GM21717 (cell line): ENCODE data around the gene SLC43A1.

Experiments used
- ATAC-seq: cut with Tn5 transposase; IDR thresholded peaks from one replicate; pipeline ENCODE4 v1.9.1; 2021; ENCODE audit warnings: mild to moderate bottlenecking, moderate library complexity; ENCODE audit not compliant: unreplicated experiment

The SLC43A1 gene

DNA sequence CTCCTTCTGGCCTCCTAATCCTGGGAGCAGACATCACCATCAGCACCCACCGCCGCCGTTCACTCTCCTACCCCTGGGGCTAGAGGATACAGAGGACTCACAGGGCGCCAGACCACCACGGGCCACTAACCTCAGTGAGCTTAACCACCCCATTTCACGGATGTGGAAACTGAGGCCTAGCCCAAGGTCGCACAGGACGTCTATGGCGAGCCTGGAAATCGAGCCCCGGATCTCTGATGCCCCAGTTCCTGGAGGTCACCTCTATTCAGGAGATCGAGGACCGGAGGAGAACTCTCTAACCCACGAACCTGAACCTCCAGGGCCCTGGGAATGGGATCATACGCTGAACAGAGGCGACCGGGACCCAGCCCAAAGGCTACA, 14.7 kb upstream of the SLC43A1 start:
- peak; percentile 1 for ATAC-seq

GRCh38 chr11:57529012-57529411, 13.5 kb upstream of the SLC43A1 start:
- ATAC-seq, result no peak

GRCh38 chr11:57527056-57527631, 11.6 kb upstream of the SLC43A1 start:
- no peak for ATAC-seq

- no peak for ATAC-seq
Observed at GRCh38 chr11:57523419-57523818, 7.9 kb upstream of the SLC43A1 start.

- no peak for ATAC-seq
Observed at GRCh38 chr11:57521116-57521515, 5.6 kb upstream of the SLC43A1 start.

GRCh38 chr11:57516061-57516443, 550 bp upstream of the SLC43A1 start:
- no peak for ATAC-seq

- ATAC-seq, result peak; percentile 43
Observed at GRCh38 chr11:57514538-57515331, 767 bp downstream of the SLC43A1 start.

DNA sequence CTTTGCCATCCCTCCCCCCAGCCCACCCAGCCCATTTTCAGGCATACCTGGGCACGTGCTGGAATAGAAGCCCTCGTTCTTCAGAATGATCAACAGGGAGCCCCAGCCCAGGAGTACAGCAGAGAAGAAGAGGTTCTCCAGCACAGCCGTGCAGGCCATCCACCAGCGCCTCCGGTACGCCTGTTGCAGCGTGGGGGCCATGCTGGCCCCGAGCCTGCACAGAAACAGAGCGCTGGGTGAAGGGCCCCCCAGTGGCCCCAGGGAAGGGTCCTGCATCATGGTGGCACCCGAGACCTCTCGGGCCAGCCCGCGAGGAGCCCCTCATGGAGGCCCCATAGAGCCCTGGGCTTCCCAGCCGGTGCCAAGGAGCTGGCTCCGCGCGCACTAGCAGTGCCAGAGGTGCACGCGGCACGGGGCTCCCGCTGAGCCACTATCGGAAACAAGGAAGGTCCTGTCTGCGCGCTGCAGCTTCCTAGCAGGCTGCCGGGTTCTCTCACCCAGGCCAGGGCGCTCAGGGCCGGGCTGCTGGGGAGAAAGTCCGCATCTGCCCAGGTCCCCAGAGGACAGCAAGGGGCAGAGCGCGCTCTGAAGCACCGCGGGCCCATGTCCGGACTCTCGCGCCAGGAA, 1.5 kb downstream of the SLC43A1 start:
- peak; percentile 32 for ATAC-seq

GRCh38 chr11:57513452-57513795, 2.1 kb downstream of the SLC43A1 start:
- ATAC-seq, result no peak

DNA sequence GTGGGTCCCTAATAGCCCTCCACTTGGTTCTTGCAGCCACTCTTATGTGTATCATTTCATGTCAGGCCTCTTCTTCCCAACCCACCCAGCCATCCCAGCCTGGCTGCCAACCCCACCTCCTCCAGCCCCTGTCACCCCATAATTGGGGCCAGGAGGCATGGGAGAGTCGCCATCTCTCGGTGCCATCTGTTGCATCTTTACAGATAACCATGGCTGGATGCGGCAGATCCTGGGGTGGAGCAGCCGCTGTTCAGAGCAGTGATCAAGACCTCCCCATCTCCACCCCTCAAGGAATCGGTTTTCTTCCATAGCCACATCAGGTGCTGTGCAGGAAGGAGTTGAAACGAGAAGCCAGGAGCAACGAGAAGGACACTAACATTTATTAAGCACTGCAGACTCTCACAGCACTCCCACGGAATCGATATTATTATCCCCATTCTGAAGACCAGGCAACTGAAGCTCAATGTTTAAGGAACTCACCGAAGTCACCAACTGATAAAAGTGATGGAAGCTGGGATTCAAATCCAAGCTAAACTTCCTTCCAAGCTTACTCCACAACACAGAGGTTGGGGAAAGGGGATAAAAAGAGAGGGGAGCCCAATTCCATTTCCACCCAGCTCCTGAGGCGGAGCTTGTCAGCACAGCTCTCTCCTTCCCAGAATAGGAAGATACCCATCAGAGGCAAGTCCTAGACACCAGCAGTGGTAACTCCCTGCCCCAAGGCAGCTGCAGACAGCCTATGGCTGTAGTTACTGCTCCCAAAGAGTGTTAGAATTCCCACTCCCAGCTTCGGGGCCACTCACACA, 2.7 kb downstream of the SLC43A1 start:
- no peak for ATAC-seq

GRCh38 chr11:57511741-57512430, 3.6 kb downstream of the SLC43A1 start:
- no peak for ATAC-seq

GRCh38 chr11:57508341-57509170, 6.9 kb downstream of the SLC43A1 start:
- ATAC-seq, result no peak

GRCh38 chr11:57506522-57506921, 9.0 kb downstream of the SLC43A1 start:
- ATAC-seq, result no peak

GRCh38 chr11:57504511-57504910, 11.0 kb downstream of the SLC43A1 start:
- no peak for ATAC-seq

DNA sequence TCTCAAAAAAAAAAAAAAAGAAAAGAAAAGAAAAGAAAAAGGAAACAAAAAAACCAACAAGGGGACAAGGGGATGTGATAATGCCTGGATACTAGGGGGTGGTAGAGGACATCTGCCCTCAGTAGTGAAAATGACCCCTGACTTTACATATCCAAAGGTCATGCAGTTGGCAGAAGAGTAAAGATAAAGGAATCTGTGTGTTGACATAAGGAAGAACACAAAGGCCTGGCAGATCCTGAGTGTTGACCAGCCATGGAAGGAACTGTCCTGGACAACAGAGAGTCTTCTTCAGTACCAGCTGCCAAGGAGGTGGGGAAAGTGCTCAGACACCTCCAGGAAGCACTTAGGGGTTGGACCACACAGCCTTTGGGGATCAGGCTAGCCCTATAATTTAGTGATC, 12.6 kb downstream of the SLC43A1 start:
- ATAC-seq, result no peak

- ATAC-seq, result no peak
Observed at GRCh38 chr11:57502376-57502775, 13.1 kb downstream of the SLC43A1 start.

DNA sequence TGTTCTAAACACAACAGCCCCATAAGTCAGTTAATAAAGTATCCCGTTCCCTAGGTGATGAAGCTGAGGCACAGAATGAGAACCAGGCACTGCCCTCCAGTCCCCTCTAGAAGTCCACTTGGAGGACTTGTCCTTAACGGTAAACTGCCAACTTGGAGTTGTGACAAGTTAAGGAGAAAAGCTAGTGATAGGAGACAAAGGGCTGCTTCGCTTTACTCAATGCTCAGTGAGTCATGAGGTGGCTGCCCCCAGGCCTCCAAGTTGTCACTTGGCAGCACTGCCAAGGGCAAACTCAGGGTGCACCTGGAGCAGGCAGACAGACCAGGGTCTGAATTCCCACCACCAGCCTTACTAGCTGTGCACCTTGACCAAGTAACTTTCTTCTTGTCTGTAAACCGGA, 13.5 kb downstream of the SLC43A1 start:
- no peak for ATAC-seq

GRCh38 chr11:57500926-57501325, 14.6 kb downstream of the SLC43A1 start:
- no peak for ATAC-seq

GRCh38 chr11:57500515-57500914, 15.0 kb downstream of the SLC43A1 start:
- no peak for ATAC-seq

DNA sequence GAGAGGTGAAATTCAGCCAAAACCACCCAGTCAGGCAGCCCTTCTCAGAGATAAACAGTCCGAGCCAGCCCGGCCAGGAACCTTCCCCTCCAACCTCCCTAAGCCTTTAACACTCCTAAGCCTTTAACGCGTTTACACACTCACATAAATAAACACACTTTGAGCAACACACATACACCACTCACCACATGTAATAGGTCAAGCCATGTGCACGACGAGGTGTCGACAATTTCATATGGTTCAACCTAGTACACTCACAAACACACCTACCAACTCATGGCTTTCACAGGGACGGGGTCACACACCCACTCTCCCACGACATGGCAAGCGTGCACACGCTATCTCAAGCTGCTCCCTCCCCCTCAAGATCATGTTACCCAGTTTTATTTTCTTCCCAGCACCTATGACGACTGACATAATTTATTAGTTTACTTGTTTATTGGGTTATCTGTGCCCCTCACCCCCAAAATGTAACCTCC, 15.5 kb downstream of the SLC43A1 start:
- ATAC-seq, result no peak
